T-cell (primary cell): Measurements from ENCODE around the gene GRID1. TPM values are rescaled to one million over a fixed set of nuclear protein-coding genes. Genes with fewer than 3 reads are reported as not detected.

Source experiments
- ATAC-seq, 4 experiments: fragments of 200-7000 bp in 3 of 4; fragments of 150-1000 bp in 1 of 4; cut with Tn5 transposase; replicated peaks in 1 of 4; 1 replicate in 3 of 4; 2 replicates in 1 of 4; pipeline ENCODE4 v1.10.0; 2021; ENCODE audit warnings: moderate library complexity in 3 of 4, mild to moderate bottlenecking in 2 of 4, moderate number of reproducible peaks in 1 of 4
- CTCF ChIA-PET, 2 donors: fragments of 300-600 bp; sonication (Branson Sonifier 250); formaldehyde crosslinking; loops; one replicate each; lab custom pipeline; 2022; ENCODE audit warnings: antibody characterized with exemption in 2 of 2; lab: Charles Lee
- POLR2A ChIA-PET, 2 donors: fragments of 300-600 bp; sonication (Branson Sonifier 250); formaldehyde crosslinking; loops; one replicate each; lab custom pipeline; 2022; ENCODE audit warnings: antibody characterized with exemption in 2 of 2; lab: Charles Lee
- DNase-seq, 35 experiments: peaks; one replicate each; pipeline versions ENCODE4 v3.0.0 to v3.0.0-alpha.2; 2013 to 2023
- H3K27ac ChIP-seq: one replicate; pipeline ENCODE4 v1.5.1; 2013; ENCODE audit warnings: low read length
- H3K27me3 ChIP-seq, 2 experiments: replicated peaks in 1 of 2; 1 replicate in 1 of 2; 2 replicates in 1 of 2; pipeline versions ENCODE4 v1.6.1 to v1.7.0; 2013; ENCODE audit warnings: low read length in 1 of 2, mixed read lengths in 1 of 2; ENCODE audit not compliant: control insufficient read depth in 2 of 2, insufficient read depth in 2 of 2; ENCODE audit errors: extremely low read depth in 1 of 2
- H3K36me3 ChIP-seq, 2 donors: 1 replicate in 1 of 2; 2 replicates in 1 of 2; pipeline versions ENCODE4 v1.6.1 to v1.7.0; 2013; ENCODE audit warnings: low read length in 1 of 2; ENCODE audit not compliant: control insufficient read depth in 2 of 2, insufficient read depth in 1 of 2; ENCODE audit errors: extremely low read depth in 1 of 2
- H3K4me1 ChIP-seq, 2 experiments: 1 replicate in 1 of 2; 2 replicates in 1 of 2; pipeline versions ENCODE4 v1.6.1 to v1.7.0; 2013; ENCODE audit warnings: low read length in 2 of 2, mixed read lengths in 1 of 2; ENCODE audit not compliant: insufficient read depth in 2 of 2, control insufficient read depth in 1 of 2; ENCODE audit errors: extremely low read depth in 1 of 2
- H3K4me3 ChIP-seq, 2 donors: 1 replicate in 1 of 2; 2 replicates in 1 of 2; pipeline versions ENCODE4 v1.5.1 to v1.7.0; 2013; ENCODE audit warnings: mild to moderate bottlenecking in 2 of 2, low read length in 1 of 2, moderate library complexity in 1 of 2; ENCODE audit not compliant: control insufficient read depth in 1 of 2; ENCODE audit errors: extremely low read depth in 1 of 2
- H3K9me3 ChIP-seq: 2 replicates; pipeline ENCODE4 v1.7.0; 2013
- H3K27ac Mint-ChIP-seq, 2 donors: one replicate each; pipeline ENCODE4 v1.8.0; 2020 to 2021; ENCODE audit warnings: mild to moderate bottlenecking in 2 of 2, mixed read lengths in 2 of 2
- H3K27me3 Mint-ChIP-seq, 2 donors: one replicate each; pipeline ENCODE4 v1.8.0; 2021 to 2022; ENCODE audit warnings: mixed read lengths in 2 of 2
- H3K36me3 Mint-ChIP-seq: one replicate; pipeline ENCODE4 v1.8.0; 2021; ENCODE audit warnings: mixed read lengths
- H3K4me1 Mint-ChIP-seq, 3 donors: one replicate each; pipeline ENCODE4 v1.8.0; 2020 to 2022; ENCODE audit warnings: mixed read lengths in 3 of 3, mild to moderate bottlenecking in 1 of 3
- H3K4me3 Mint-ChIP-seq, 3 donors: one replicate each; pipeline ENCODE4 v1.8.0; 2020 to 2022; ENCODE audit warnings: mild to moderate bottlenecking in 3 of 3, mixed read lengths in 3 of 3, moderate library complexity in 3 of 3
- H3K9me3 Mint-ChIP-seq, 3 donors: one replicate each; pipeline ENCODE4 v1.8.0; 2020 to 2022; ENCODE audit warnings: mixed read lengths in 3 of 3
- WGBS: methylation state at CpG from one replicate; pipeline ENCODE4 v1.1.5; 2013; ENCODE audit warnings: missing lambda C conversion rate; ENCODE audit not compliant: insufficient coverage; 5-methylcytosine and 5-hydroxymethylcytosine counted together
- total RNA-seq, 35 experiments: library from RNA in 6 of 35; stranded (reverse) in 6 of 35; fragments of 120-200 nt in 1 of 35; gene quantifications; one replicate each; pipeline versions ENCODE4 v1.2.1 to v1.2.4 and lab custom pipeline; 2013 to 2026

Gene GRID1
- total RNA-seq, 5 donors from 2014 or later (not counting 1 experiment from before 2014, with no cell fraction given) = 0.68 TPM; not detected in 4

DNA sequence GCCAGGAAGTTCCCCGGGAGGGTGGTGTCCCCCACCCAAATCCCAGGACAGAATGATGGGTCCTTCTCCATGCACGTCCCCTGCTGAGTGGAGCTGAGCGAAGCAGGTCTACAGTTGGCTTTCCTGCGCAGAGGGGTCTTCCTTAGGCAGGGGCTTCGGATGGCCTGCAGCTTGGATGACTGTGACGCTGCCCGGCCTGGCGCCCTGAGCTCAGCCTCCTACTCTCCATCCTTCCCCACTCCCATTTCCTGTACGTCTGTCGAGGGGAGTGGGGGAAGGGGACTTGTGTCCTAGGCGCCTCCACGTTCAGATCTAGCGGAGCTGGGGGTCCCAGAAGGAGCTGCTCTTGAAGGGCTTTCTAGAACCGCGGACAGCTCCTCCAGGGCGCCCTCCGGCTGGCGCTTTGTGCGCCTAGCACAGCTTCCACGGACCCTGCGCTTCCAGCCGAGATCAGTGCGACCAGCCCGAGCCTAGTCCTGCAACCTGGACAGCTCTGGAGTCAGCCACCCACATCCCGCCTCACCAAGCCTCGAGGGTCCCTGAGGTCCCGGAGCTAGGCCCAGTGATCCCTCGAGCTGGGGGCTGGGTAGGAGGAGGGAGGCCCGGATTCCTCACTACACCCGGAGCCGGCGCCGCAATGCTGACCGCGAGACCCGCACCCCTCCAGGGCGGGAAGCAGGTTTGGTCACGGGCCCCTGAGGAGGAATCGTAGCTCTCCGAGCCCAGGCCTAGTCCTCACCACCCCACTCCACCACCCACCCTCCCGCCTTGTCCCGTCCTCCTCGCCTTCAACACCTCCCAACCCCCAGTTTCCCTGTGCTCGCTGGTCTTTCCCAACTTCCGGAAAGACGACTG, 1.9 kb downstream of the GRID1 start:
- ChIA-PET CTCF (interaction anchor here in 1 of 2 donors (0.6 kb wide), 1 partner anchor 29 kb away, joined by 3 read pairs; no protein-coding TSS in a partner anchor), POLR2A (no interaction called here)
- 9% methylated on average over 28 of the region's 46 CpGs for WGBS
- ATAC-seq (no peak), DNase-seq (no peak)
- no peaks in the 10 kb centered on the region for H3K36me3 ChIP-seq
- Mint-ChIP-seq H3K27ac (no peak overlapping the region), H3K36me3 (no peaks in the 10 kb centered on the region), H3K27me3 (peaks cover 55 to 68% of the 10 kb centered on the region in 2 donors), H3K9me3 (no peaks in the 10 kb centered on the region), H3K4me3 (peak overlapping the region in 1 of 3 donors; percentile 68), H3K4me1 (peaks cover 13 to 25% (median 21%) of the 10 kb centered on the region in 3 donors)
- H3K27ac ChIP-seq = no peak overlapping the region
- H3K27me3 ChIP-seq = peaks cover 14 to 65% of the 10 kb centered on the region in 2 experiments
- no peak overlapping the region for H3K4me3 ChIP-seq
- peaks cover 3 to 23% of the 10 kb centered on the region in 2 experiments for H3K4me1 ChIP-seq
- H3K9me3 ChIP-seq = no peaks in the 10 kb centered on the region

DNA sequence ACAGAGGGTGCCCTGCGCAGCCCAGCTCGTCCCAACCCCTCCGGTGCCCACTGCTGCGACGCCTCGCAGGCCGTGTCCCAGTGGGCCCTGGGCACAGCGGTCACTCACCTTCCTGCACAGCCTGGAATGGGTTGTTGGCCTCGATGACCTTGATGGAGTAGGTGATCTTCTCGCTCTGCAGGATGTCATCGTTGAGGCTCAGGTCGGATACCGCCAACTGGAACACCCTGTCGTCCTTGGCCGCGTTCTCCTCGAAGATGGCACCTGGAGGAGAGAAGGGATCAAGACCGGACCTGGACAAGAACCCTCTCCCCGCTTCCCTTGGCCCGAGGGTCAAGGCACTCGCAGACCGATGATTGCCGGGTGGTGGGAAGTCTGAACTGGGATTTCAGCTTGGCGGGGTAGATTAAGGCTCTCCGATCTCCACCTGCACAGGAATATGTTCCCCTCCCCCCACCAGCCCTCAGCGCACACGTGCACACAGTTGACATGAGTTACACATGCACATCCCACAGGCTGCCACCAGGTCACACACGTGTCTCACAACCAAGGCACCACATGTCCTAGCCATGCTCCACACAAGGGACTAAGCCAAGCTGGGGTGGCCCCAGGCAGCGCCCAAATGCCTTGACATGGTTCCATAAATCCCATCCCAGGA, 2.6 kb downstream of the GRID1 start:
- CTCF ChIA-PET = no interaction called here
- WGBS = 9% methylated on average over 22 of the region's 29 CpGs
- peaks cover 53 to 60% of the 10 kb centered on the region in 2 donors for H3K27me3 Mint-ChIP-seq
- no peak overlapping the region for H3K27ac ChIP-seq
- no peak for ATAC-seq
- no peaks in the 10 kb centered on the region for H3K9me3 Mint-ChIP-seq
- POLR2A ChIA-PET = no interaction called here
- H3K4me3 Mint-ChIP-seq = peak overlapping the region in 1 of 3 donors; percentile 68
- no peaks in the 10 kb centered on the region for H3K36me3 Mint-ChIP-seq
- no peaks in the 10 kb centered on the region for H3K9me3 ChIP-seq
- H3K27me3 ChIP-seq = peaks cover 12 to 60% of the 10 kb centered on the region in 2 experiments
- H3K4me1 Mint-ChIP-seq = peaks cover 13 to 25% (median 21%) of the 10 kb centered on the region in 3 donors
- H3K27ac Mint-ChIP-seq = peak overlapping the region in 1 of 2 donors; percentile 34
- no peaks in the 10 kb centered on the region for H3K36me3 ChIP-seq
- no peak for DNase-seq
- H3K4me3 ChIP-seq = no peak overlapping the region
- H3K4me1 ChIP-seq = peaks cover 3 to 23% of the 10 kb centered on the region in 2 experiments

DNA sequence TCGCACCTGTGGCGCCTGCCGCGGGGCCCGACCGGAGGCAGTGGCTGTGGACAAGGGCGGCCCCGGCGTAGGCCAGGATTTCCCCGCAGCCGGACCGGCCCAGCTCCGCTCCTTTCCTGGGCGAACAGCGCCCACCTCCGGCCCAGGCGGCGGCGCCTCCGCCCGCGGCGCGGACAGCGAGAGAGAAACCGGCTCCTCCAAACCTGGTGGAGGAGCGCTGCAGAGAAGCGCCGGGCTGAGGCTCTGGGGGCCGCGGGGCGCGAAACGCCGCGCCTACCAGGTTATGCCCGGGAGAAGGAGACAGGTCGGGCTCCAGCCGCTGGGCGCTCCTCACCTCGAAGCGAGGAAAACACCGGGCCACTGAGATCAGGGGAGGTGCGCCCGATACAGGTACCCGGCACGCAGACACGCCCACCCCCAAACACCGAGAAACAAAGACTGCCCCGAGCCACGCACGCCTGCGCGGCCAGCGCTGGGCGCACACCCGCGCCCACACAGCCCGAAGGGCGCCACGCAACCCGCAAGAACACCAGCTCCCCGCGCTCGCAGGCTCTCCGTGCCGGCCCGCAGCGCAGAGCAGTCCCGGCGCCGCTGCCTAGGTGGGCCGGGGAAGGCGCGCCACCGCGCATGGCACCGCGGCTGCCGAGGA, 3.3 kb downstream of the GRID1 start:
- Histone ChIP-seq H3K9me3 (no peaks in the 10 kb centered on the region), H3K4me3 (no peak overlapping the region), H3K36me3 (no peaks in the 10 kb centered on the region), H3K4me1 (peaks cover 3 to 23% of the 10 kb centered on the region in 2 experiments), H3K27me3 (peaks cover 12 to 55% of the 10 kb centered on the region in 2 experiments), H3K27ac (no peak overlapping the region)
- DNase-seq (no peak), ATAC-seq (no peak)
- H3K4me1 Mint-ChIP-seq = peaks cover 13 to 25% (median 21%) of the 10 kb centered on the region in 3 donors
- CTCF ChIA-PET = no interaction called here
- H3K9me3 Mint-ChIP-seq = no peaks in the 10 kb centered on the region
- H3K27ac Mint-ChIP-seq = no peak overlapping the region
- H3K36me3 Mint-ChIP-seq = no peaks in the 10 kb centered on the region
- H3K27me3 Mint-ChIP-seq = peaks cover 50 to 54% of the 10 kb centered on the region in 2 donors
- WGBS = 5% methylated on average over 74 of the region's 80 CpGs
- POLR2A ChIA-PET = no interaction called here
- peak overlapping the region in 1 of 3 donors; percentile 35 for H3K4me3 Mint-ChIP-seq

DNA sequence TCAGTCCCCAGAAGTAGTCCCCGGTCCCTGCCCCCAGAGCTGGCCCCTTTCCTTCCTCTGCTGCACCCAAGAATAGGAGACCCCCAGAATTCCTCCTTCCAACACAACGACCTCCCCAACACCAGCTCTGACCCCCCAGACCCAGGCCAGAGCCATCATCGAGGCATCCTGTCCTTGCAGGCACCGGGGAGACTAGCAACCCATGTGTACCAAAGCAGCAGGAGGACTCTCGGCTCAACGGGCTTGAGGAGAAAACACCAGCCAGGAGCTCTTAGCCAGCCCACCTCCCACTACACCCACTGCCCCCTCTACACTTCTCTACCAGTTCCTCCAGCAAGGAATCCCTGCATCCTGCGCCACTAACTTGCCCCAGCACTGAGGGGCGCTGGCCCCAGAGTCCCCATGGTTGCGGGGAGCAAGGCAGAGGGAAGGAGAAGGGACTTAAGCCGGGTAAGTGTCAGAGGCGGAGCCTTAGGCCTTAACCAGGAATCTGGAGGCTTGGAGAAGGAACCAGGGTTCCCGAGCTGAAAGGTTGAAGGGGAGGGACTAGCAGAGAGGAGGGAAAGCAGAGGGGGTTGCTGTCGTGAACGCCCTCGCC, 3.9 kb downstream of the GRID1 start:
- no peaks in the 10 kb centered on the region for H3K9me3 Mint-ChIP-seq
- ChIA-PET POLR2A (no interaction called here), CTCF (no interaction called here)
- DNase-seq (peak in 1 of 35 experiments; percentile 21), ATAC-seq (no peak)
- peaks cover 8 to 21% (median 16%) of the 10 kb centered on the region in 3 donors for H3K4me1 Mint-ChIP-seq
- Histone ChIP-seq H3K27me3 (peaks cover 6 to 49% of the 10 kb centered on the region in 2 experiments), H3K27ac (no peak overlapping the region), H3K9me3 (no peaks in the 10 kb centered on the region), H3K36me3 (no peaks in the 10 kb centered on the region), H3K4me1 (peaks cover 3 to 22% of the 10 kb centered on the region in 2 experiments), H3K4me3 (no peak overlapping the region)
- peak overlapping the region in 2 of 3 donors; percentile 28 to 35 for H3K4me3 Mint-ChIP-seq
- no peaks in the 10 kb centered on the region for H3K36me3 Mint-ChIP-seq
- 32% methylated on average over 10 of the region's 15 CpGs for WGBS
- no peak overlapping the region for H3K27ac Mint-ChIP-seq
- H3K27me3 Mint-ChIP-seq = peaks cover 43 to 47% of the 10 kb centered on the region in 2 donors

DNA sequence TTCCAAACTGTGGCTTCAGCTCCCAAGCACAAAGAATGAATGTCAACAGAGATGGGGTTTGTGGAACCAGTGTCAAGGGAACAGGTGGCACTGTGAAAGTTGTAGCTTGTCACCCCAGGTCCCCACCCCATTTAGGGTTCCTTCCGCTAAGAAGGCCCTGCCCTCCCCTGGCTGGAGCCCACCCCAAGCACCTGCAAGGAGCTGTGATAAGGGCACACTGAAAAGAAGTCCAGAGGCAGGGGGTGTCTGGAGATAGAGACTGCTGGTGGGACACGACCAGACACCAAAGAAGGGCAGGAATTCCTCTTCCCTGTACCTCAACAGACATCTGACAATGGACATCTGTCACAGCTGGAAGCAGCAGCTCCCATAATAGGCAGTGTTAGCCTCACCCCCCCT, 4.5 kb downstream of the GRID1 start:
- CTCF ChIA-PET = no interaction called here

More for the DNA sequence above, 4.5 kb downstream of the GRID1 start:
- Mint-ChIP-seq H3K27ac (no peak overlapping the region), H3K27me3 (peaks cover 42 to 43% of the 10 kb centered on the region in 2 donors), H3K4me3 (no peak overlapping the region), H3K36me3 (no peaks in the 10 kb centered on the region), H3K9me3 (no peaks in the 10 kb centered on the region), H3K4me1 (peaks cover 7 to 21% (median 16%) of the 10 kb centered on the region in 3 donors)
- peaks cover 3 to 43% of the 10 kb centered on the region in 2 experiments for H3K27me3 ChIP-seq
- POLR2A ChIA-PET = no interaction called here
- H3K4me3 ChIP-seq = no peak overlapping the region
- whole genome bisulfite sequencing = no CpG with 5 or more reads among the region's 2 CpGs
- no peaks in the 10 kb centered on the region for H3K36me3 ChIP-seq
- no peaks in the 10 kb centered on the region for H3K9me3 ChIP-seq
- ATAC-seq (no peak), DNase-seq (no peak)
- peaks cover 3 to 17% of the 10 kb centered on the region in 2 experiments for H3K4me1 ChIP-seq
- H3K27ac ChIP-seq = no peak overlapping the region
